ENCODE results near the gene TGFB1I1.

DNA sequence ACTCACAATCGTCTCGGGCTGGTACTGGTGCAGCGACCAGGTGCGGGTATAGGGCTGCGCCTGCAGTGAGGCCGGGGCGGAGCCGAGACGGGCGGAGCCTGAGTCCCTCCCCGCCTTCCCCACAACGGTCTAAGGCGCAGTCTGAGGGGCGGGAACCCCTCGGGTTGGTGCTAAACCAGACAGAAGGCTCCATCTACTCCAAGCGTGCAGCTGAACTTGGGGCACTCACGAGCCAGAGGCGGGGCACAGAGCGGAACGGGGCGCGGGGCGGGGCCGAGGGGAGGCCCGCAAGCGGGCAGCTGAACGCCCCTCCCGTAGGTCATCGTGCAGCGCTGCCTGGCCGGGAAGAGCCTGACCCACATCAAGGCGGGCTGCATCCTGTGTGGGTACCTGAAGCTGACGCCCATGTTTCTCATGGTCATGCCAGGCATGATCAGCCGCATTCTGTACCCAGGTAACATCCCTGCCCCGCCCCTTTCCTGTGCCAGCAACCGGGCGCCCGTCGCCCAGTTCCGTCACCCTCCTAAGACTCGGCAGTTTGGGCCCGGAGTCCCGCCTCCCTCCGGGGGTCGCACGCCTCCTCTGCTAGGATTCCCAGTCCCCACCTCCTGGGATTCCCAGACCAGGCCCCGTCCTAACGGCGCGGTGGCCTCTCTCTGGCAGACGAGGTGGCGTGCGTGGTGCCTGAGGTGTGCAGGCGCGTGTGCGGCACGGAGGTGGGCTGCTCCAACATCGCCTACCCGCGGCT lies 15.9 kb downstream of the TGFB1I1 start:
- TF ChIP-seq, protein P1, sequence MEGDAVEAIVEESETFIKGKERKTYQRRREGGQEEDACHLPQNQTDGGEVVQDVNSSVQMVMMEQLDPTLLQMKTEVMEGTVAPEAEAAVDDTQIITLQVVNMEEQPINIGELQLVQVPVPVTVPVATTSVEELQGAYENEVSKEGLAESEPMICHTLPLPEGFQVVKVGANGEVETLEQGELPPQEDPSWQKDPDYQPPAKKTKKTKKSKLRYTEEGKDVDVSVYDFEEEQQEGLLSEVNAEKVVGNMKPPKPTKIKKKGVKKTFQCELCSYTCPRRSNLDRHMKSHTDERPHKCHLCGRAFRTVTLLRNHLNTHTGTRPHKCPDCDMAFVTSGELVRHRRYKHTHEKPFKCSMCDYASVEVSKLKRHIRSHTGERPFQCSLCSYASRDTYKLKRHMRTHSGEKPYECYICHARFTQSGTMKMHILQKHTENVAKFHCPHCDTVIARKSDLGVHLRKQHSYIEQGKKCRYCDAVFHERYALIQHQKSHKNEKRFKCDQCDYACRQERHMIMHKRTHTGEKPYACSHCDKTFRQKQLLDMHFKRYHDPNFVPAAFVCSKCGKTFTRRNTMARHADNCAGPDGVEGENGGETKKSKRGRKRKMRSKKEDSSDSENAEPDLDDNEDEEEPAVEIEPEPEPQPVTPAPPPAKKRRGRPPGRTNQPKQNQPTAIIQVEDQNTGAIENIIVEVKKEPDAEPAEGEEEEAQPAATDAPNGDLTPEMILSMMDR (conservative IDR thresholded peaks at IDR 0.05; ENCODE audit: low read depth, low read length), result no peak
- no peak for TF ChIP-seq RFX5 (IDR thresholded peaks at IDR 0.05; ENCODE audit: low read depth, low read length)
- TF ChIP-seq CHD1 (IDR thresholded peaks at IDR 0.05; ENCODE audit: low read depth, low read length), result no peak
- TF ChIP-seq RCOR1 (IDR thresholded peaks at IDR 0.05; ENCODE audit: insufficient replicate concordance, low read length), result no peak
- TF ChIP-seq POLR2A (IDR thresholded peaks at IDR 0.05; ENCODE audit: low read depth, low read length), result no peak
